ENCODE data around the gene PCAT6.

The PCAT6 gene

GRCh38 chr1:202848191-202848542 lies 37.4 kb downstream of the PCAT6 start:
- DNase-seq (ENCODE audit: low spot score): no peak

GRCh38 chr1:202850593-202851362 lies 40.0 kb downstream of the PCAT6 start:
- DNase-seq (ENCODE audit: low spot score): no peak

- peak; percentile 68 for DNase-seq (ENCODE audit: low spot score)
Measured at GRCh38 chr1:202852163-202852904, 41.6 kb downstream of the PCAT6 start.

- DNase-seq (ENCODE audit: low spot score): no peak
Measured at GRCh38 chr1:202854787-202855186, 44.0 kb downstream of the PCAT6 start.

- no peak for DNase-seq (ENCODE audit: low spot score)
Measured at GRCh38 chr1:202856014-202856413, 45.3 kb downstream of the PCAT6 start.

- DNase-seq (ENCODE audit: low spot score): no peak
Measured at GRCh38 chr1:202857136-202857610, 46.4 kb downstream of the PCAT6 start.

- no peak for DNase-seq (ENCODE audit: low spot score)
Measured at GRCh38 chr1:202858331-202858730, 47.6 kb downstream of the PCAT6 start.

GRCh38 chr1:202858789-202859414 lies 48.1 kb downstream of the PCAT6 start:
- DNase-seq (ENCODE audit: low spot score): no peak

GRCh38 chr1:202860744-202861419 lies 50.1 kb downstream of the PCAT6 start:
- peak; percentile 62 for DNase-seq (ENCODE audit: low spot score)
